ENCODE results near the gene CSNK1G1. TPM values are rescaled to one million over a fixed set of nuclear protein-coding genes. Genes with fewer than 3 reads are reported as not detected.
A peak's percentile ranks its signal among the peaks of the same experiment; 100 is the strongest.

The CSNK1G1 gene
- total and polyA plus RNA-seq, 10 donors: 2.0 to 27.1 (median 19.3) TPM

DNA sequence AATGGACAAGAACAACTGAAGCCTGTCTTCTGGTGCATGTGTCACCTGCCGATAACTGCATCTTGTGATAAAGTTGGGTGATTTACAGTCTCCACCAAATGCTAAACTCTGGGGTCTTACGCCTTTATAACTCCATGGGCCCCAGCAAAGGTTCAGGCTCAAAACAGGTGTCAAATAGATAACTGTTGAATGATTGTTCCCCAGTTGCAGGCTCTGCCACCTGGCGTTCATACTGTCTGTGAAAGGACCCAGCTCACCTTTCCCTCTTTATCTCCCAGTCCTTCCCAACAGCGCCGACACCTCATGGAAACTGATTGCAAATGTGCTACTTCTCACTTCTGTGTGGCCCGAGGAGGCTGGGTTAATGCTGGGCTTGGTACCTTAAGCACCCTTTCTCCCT, 212.7 kb downstream of the CSNK1G1 start:
- no peaks in the 10 kb centered on the region for H3K27me3 ChIP-seq (replicated peaks in 1 of 7)
- intact Hi-C loops (cut with DNase I; ENCODE audit: low total_unique reads): no loop called here
- no peak for TF ChIP-seq POLR2AphosphoS5 (IDR thresholded peaks at IDR 0.05)
- TF ChIP-seq, protein P1, sequence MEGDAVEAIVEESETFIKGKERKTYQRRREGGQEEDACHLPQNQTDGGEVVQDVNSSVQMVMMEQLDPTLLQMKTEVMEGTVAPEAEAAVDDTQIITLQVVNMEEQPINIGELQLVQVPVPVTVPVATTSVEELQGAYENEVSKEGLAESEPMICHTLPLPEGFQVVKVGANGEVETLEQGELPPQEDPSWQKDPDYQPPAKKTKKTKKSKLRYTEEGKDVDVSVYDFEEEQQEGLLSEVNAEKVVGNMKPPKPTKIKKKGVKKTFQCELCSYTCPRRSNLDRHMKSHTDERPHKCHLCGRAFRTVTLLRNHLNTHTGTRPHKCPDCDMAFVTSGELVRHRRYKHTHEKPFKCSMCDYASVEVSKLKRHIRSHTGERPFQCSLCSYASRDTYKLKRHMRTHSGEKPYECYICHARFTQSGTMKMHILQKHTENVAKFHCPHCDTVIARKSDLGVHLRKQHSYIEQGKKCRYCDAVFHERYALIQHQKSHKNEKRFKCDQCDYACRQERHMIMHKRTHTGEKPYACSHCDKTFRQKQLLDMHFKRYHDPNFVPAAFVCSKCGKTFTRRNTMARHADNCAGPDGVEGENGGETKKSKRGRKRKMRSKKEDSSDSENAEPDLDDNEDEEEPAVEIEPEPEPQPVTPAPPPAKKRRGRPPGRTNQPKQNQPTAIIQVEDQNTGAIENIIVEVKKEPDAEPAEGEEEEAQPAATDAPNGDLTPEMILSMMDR (IDR thresholded peaks at IDR 0.05 in 8 of 11, conservative IDR thresholded peaks at IDR 0.05 in 3 of 11): no peak
- TF ChIP-seq POLR2A (IDR thresholded peaks at IDR 0.05): no peak
- no peaks in the 10 kb centered on the region for H3K9me3 ChIP-seq
- peaks cover 0 to 12% (median 1%) of the 10 kb centered on the region in 6 donors for H3K4me1 ChIP-seq
- peaks cover 0 to 77% (median 43%) of the 10 kb centered on the region in 6 donors for H3K36me3 ChIP-seq
- no peak overlapping the region for H3K4me3 ChIP-seq
- 86 to 90% (median 89%) methylated on average over 6 of the region's 6 CpGs for WGBS, 5 donors
- no peak overlapping the region for H3K27ac ChIP-seq
- DNase-seq: no peak

DNA sequence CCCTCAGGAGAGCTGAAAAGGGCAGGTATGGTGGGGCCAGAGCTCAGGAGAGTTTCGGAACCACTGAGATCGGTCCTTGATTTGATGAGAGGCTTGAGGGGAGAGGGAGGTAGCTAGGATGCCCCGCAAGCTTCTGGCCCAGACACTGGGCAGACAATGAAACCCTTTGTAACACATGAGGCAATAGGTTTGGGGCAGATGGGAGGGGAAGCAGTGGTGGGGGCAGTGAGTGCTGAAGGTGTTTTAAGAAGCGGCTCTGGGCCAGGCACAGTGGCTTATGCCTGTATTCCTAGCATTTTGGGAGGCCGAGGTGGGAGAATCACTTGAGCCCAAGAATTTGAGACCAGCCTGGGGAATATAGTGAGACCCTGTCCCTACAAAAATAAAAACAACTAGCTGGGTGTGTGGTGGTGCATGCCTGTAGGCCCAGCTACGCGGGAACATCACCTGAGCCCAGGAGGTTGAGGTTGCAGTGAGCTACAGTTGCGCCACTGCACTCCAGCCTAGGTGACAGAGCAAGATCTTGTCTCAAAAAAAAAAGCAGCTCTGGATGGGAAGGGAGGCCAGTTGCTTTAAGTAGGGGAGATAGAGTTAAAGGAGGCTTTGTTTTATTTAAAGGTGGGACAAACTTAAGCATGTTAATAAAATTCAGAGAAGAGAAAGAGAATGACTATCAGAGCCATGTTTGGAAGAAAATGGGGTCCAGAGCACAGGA, 214.0 kb downstream of the CSNK1G1 start:
- Histone ChIP-seq H3K4me1 (peaks cover 0 to 19% (median 4%) of the 10 kb centered on the region in 6 donors), H3K27ac (no peak overlapping the region), H3K36me3 (peaks cover 0 to 87% (median 56%) of the 10 kb centered on the region in 6 donors), H3K4me3 (no peak overlapping the region), H3K9me3 (no peaks in the 10 kb centered on the region), H3K27me3 (replicated peaks in 1 of 7) (no peaks in the 10 kb centered on the region)
- no peak for DNase-seq
- TF ChIP-seq, protein P1 (IDR thresholded peaks at IDR 0.05 in 8 of 11, conservative IDR thresholded peaks at IDR 0.05 in 3 of 11): no peak
- TF ChIP-seq POLR2AphosphoS5 (IDR thresholded peaks at IDR 0.05) (no peak), POLR2A (IDR thresholded peaks at IDR 0.05) (no peak)
- intact Hi-C loops (cut with DNase I; ENCODE audit: low total_unique reads): no loop called here
- WGBS, 5 donors: 96 to 98% (median 96%) methylated on average over 8 of the region's 8 CpGs

DNA sequence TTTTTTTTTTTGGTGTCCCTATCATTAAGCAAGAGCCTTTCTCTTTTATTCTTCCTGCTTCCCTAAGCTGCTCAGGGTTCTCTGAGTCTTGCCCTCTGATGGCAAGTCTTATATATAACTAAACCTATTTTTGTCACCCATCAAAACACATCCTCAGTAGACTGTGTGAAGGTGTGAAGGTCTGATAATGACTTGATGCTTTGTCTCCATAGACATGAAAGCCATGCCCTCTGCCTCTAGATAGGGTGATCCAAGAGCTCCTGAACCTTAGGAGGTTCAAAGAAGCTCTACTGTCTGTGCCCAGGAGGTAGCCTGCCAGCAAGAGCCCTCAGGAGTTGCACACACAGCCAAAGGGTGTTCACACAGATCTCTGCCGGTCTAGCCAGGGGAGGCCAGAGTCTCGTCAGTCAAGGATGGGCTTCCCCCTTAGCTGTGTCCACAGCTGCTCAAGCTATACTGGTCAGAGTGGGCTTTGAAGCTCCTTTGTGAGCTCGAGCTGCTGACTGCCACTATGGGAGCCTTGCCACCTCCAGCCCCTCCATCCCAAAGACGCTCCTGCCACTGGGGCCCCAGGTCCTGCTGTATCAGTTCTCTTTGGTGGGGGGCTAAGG, 217.5 kb downstream of the CSNK1G1 start:
- Histone ChIP-seq H3K27ac (no peak overlapping the region), H3K36me3 (peaks cover 3 to 89% (median 73%) of the 10 kb centered on the region in 6 donors), H3K4me1 (peaks cover 0 to 30% (median 3%) of the 10 kb centered on the region in 6 donors), H3K27me3 (replicated peaks in 1 of 7) (no peaks in the 10 kb centered on the region), H3K9me3 (no peaks in the 10 kb centered on the region), H3K4me3 (no peak overlapping the region)
- intact Hi-C loops (cut with DNase I; ENCODE audit: low total_unique reads): no loop called here
- 85 to 95% (median 93%) methylated on average over 4 of the region's 4 CpGs for WGBS, 5 donors
- TF ChIP-seq POLR2AphosphoS5 (IDR thresholded peaks at IDR 0.05) (no peak), POLR2A (IDR thresholded peaks at IDR 0.05) (no peak)
- TF ChIP-seq, protein P1 (IDR thresholded peaks at IDR 0.05 in 8 of 11, conservative IDR thresholded peaks at IDR 0.05 in 3 of 11): no peak
- no peak for DNase-seq

DNA sequence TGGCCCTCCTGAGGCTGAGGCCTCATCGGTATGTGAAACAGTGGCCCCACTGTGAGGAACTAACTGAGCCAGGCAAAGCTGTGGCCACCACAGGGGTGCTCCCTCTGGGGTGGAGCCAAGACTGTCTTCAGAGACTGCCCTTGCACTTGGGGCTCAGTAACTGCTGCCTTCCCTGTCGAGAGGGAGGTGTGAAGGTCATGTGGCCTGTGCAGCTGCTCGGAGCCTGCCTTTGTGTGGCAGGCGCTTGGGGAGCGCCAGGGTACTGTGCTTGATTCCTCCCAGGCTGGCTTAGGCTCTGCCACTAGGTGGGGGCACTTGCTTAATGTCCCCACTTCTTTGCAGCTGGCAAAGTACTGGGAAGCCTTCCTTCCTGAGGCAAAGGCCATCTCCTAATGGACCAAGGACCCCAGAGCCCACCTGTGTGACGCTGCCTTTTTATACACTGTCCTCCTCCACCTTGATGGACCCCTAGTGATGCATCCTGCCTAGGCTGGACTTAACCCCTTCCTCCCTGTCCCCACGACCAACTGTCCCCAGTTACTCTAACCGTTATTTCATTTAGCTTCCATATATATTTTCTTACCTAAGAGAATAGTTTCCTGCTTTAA, 218.6 kb downstream of the CSNK1G1 start:
- 65 to 76% (median 69%) methylated on average over 8 of the region's 8 CpGs for WGBS, 5 donors
- peak; percentile 40 to 66 (median 66) for TF ChIP-seq POLR2AphosphoS5 (IDR thresholded peaks at IDR 0.05)
- TF ChIP-seq POLR2A (IDR thresholded peaks at IDR 0.05): no peak
- TF ChIP-seq, protein P1 (IDR thresholded peaks at IDR 0.05 in 8 of 11, conservative IDR thresholded peaks at IDR 0.05 in 3 of 11): peak in 7 of 11 experiments; percentile 9 to 35 (median 25)

More for the DNA sequence above, 218.6 kb downstream of the CSNK1G1 start:
- Histone ChIP-seq H3K4me1 (peaks cover 0 to 30% (median 3%) of the 10 kb centered on the region in 6 donors), H3K9me3 (no peaks in the 10 kb centered on the region), H3K27me3 (replicated peaks in 1 of 7) (no peaks in the 10 kb centered on the region), H3K27ac (peak overlapping the region in 2 of 8 donors; percentile 7 to 41), H3K36me3 (peaks cover 7 to 89% (median 77%) of the 10 kb centered on the region in 6 donors), H3K4me3 (no peak overlapping the region)
- peak; percentile 83 for DNase-seq
- intact Hi-C loops (cut with DNase I; ENCODE audit: low total_unique reads): no loop called here
